Ishikawa (cell line): ENCODE data around the gene IKZF1.

Experiments used
- CEBPB ChIP-seq: IDR thresholded peaks from 2 replicates; pipeline ENCODE4 v1.6.1; 2012
- CREB1 ChIP-seq: IDR thresholded peaks from 2 replicates; pipeline ENCODE4 v1.6.1; 2012; ENCODE audit warnings: low read depth
- EGR1 ChIP-seq: IDR thresholded peaks from 2 replicates; pipeline ENCODE4 v1.6.1; 2012
- EP300 ChIP-seq: IDR thresholded peaks from 2 replicates; pipeline ENCODE4 v1.6.1; 2012; ENCODE audit warnings: borderline replicate concordance
- FOXM1 ChIP-seq: IDR thresholded peaks from 2 replicates; pipeline ENCODE4 v1.6.1; 2012; ENCODE audit warnings: low read depth, borderline replicate concordance
- MAX ChIP-seq: IDR thresholded peaks from 2 replicates; pipeline ENCODE4 v1.6.1; 2012
- NFIC ChIP-seq: IDR thresholded peaks from 2 replicates; pipeline ENCODE4 v1.6.1; 2012
- RAD21 ChIP-seq: IDR thresholded peaks from 2 replicates; pipeline ENCODE4 v1.6.1; 2012; ENCODE audit warnings: low read depth
- REST ChIP-seq: IDR thresholded peaks from 2 replicates; pipeline ENCODE4 v1.6.1; 2012; ENCODE audit warnings: low read depth, mild to moderate bottlenecking
- TAF1 ChIP-seq: IDR thresholded peaks from 2 replicates; pipeline ENCODE4 v1.6.1; 2012; ENCODE audit warnings: low read depth, mild to moderate bottlenecking
- TCF12 ChIP-seq: IDR thresholded peaks from 2 replicates; pipeline ENCODE4 v1.6.1; 2012; ENCODE audit warnings: low read depth
- TEAD4 ChIP-seq: IDR thresholded peaks from 2 replicates; pipeline ENCODE4 v1.6.1; 2012
- USF1 ChIP-seq: IDR thresholded peaks from 2 replicates; pipeline ENCODE4 v1.6.1; 2012
- YY1 ChIP-seq: IDR thresholded peaks from 2 replicates; pipeline ENCODE4 v1.6.1; 2012; ENCODE audit warnings: low read depth
- ZBTB7A ChIP-seq: IDR thresholded peaks from 2 replicates; pipeline ENCODE4 v1.6.1; 2012; ENCODE audit warnings: low read depth

Gene IKZF1

DNA sequence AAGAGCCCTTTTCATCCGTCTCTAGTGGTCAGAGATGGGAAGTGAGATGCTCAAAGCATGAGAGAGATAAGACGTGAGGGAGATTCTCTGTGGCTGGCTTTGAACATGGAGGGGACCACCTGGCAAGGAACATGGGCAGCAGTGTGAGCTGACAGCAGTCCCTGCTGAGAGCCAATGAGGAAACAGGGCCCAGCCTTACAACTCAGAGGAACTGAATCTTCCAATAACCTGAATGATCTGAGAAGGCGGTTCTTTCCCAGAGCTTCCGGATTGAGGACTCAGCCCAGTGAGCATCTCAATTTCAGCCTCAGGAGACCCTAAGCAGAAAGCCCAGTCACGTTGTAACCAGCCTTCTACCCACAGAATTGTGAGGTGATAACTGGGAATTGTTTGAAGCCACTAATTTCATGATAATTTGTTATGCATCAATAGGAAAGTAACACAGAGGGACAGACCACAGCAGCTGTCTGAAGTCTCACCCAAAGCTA, 33.9 kb upstream of the IKZF1 start:
- TF ChIP-seq MAX (no peak), TCF12 (no peak), CREB1 (no peak), TAF1 (no peak)

- TF ChIP-seq RAD21 (no peak), ZBTB7A (no peak), MAX (no peak), EGR1 (no peak), FOXM1 (no peak), YY1 (no peak), CREB1 (no peak), NFIC (no peak), EP300 (no peak), TAF1 (no peak), CEBPB (no peak), USF1 (no peak), REST (no peak), TEAD4 (no peak), TCF12 (no peak)
Measured at GRCh38 chr7:50272808-50273207, 31.7 kb upstream of the IKZF1 start.

DNA sequence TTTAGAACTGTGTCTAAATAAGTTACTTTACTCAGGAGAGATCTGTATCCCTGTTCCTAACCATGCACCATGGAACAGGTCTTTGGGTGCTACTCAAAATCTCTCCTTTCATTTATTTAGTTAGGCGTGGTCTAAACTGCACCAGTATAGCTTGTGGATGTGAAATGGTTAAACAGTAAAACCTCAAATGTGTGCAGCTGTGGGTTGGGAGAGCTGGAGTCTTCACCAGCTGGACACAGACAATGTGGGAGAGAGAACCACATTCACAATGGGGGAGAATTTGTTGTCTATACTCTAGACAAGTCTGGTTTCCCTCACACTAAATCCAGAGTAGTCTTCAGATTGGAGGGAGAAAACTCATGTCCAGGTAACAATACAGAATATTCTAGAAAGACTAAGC, 31.2 kb upstream of the IKZF1 start:
- TF ChIP-seq CREB1 (no peak), ZBTB7A (no peak), CEBPB (no peak), RAD21 (no peak), YY1 (no peak), EP300 (no peak), EGR1 (no peak), USF1 (no peak), TEAD4 (no peak), TAF1 (no peak), REST (no peak), TCF12 (no peak), MAX (no peak), NFIC (no peak), FOXM1 (no peak)

DNA sequence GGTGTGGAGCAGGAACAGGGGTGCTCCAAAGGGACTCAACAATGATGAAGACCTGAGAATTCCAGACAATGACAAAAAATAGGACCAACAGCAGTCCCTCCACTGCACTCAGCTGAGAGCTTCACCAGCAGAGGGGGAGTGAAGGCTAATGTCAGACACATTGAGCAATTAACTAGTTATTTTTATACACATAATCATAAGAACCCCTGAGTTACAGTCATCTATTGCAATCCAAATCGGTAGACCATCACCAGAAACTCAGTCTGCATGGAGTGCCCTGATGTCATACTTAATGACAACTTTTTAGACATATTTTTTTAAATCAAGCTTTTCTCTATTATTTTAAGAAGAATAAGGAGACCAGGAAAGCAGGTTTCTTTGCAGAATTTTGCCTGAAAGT, 30.6 kb upstream of the IKZF1 start:
- TF ChIP-seq TCF12: no peak
- no peak for TF ChIP-seq USF1
- no peak for TF ChIP-seq EP300

- TF ChIP-seq EP300 (no peak), CEBPB (no peak), RAD21 (no peak), MAX (no peak), YY1 (no peak), NFIC (no peak), ZBTB7A (no peak), TEAD4 (no peak), CREB1 (no peak), USF1 (no peak), REST (no peak), TCF12 (no peak), TAF1 (no peak), EGR1 (no peak), FOXM1 (no peak)
Measured at GRCh38 chr7:50274361-50274760, 30.2 kb upstream of the IKZF1 start.
